HG03460 (cell line): ENCODE measurements around the gene ARID5B.

ENCODE experiments used
- ATAC-seq: cut with Tn5 transposase; IDR thresholded peaks from one replicate; pipeline ENCODE4 v1.9.1; 2021; ENCODE audit not compliant: unreplicated experiment

The ARID5B gene

DNA sequence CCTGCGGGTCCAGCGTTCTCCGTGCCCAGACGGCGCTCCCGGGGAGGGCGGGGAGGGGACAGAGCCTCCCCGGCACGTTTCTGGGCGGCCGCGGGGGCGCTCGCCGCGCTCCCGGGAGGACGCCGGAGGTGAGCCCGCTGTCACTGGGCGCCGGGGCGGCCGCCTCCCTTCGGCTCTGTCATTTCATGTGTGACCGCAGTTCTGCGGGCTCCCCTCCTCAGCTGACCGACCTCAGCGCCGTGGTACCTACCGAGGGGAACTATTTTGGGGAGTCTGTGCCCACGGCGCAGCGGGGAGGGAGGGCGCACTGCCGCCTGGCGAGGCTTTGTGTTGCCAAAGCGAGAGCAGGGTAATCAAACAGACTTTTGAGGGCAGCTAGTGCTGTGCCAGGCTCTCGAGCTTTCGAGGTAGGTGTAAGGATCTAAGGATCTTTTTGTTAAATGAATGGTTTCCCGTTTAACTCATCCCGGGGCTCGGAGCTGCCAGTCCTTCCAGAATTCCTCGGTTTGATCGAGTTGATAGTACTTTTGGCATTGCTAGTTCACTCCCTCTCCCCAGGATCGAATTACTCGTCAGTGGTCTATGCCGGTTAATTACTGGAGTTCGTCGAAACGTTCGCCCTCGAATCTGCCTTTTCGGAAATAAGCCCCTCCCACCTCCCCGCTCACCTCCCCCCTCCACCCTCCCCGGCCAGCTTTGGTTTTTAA lies 1.9 kb downstream of the ARID5B start:
- peak; percentile 47 for ATAC-seq

- no peak for ATAC-seq
Measured at GRCh38 chr10:61903928-61904344, 2.4 kb downstream of the ARID5B start.

DNA sequence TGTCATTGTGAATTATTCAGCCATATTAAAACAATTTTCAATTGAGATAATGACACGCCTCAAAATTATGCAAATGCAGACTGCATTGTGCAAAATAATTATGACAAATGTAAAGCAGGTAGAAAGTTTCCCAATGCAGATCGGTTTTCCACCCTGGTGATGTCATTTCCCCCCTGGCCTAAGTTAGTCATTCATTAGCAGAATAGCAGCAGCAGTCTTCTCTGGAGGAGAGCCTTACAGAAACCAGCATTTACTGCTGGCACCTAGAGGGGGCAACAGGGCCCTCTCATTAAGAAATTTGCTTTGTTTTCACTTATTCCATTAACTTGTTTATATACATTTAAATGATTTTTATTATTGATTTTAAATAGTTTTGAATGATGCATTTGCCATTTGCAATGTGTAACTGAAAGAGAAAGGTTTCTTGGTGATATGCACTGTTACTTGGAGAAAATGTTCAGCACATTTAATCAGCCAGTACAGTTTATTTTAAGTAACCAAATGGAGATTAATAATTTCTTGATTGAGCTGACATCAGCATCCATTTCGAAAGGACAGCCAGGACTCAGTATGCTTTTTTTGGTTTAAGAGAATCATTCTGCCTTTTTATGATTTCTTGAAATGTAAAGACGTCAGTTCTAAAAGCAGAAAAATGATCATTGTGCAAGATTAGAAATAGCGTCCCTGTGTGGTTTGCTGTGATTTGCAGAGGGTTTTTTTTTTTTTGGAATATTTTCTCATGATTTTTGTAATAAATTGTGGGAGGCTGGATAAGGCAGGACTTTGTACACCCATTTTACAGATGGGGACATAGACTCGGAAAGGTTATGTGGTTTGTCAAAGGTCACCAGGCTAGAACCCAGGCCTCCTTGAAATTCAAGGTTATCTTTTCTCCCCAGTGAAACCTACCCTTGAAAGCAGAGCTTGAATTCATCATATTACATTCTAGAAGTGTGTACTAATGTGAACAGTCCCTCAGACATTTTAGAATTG lies 3.5 kb downstream of the ARID5B start:
- peak; percentile 32 for ATAC-seq

DNA sequence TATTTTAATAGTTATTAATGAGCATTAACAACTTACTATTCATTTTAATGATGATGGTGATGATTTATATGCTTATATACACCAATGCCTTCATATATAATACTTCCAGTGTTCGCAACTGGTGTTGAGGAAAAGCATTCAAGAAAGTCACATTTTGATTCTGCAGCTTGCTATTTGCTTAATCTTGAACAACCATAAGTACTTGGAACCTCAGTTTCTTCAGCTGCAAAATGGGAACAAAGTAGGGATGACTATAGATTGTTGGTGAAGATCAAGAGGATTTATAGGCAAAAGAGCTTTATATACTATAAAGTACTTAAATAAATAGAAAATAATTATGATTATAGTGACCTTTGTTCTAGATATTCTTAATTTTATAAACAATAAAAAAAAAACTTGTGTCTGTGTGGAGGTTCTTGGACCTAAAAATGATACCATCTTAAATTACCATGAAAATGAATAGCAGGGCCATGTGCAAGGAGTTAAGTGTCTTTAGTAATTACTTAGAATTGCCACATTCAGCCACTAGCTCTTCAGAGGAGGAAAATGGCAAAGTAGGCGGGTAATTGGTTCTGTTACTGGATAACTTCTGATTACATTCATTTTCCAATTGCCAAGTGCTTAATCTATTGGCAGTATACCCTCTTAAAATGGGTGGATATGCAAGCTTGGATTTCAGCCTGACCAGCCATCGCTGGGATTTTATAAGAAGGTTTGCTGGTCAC lies 4.5 kb downstream of the ARID5B start:
- no peak for ATAC-seq

- ATAC-seq: no peak
Measured at GRCh38 chr10:61906562-61906901, 5.0 kb downstream of the ARID5B start.

DNA sequence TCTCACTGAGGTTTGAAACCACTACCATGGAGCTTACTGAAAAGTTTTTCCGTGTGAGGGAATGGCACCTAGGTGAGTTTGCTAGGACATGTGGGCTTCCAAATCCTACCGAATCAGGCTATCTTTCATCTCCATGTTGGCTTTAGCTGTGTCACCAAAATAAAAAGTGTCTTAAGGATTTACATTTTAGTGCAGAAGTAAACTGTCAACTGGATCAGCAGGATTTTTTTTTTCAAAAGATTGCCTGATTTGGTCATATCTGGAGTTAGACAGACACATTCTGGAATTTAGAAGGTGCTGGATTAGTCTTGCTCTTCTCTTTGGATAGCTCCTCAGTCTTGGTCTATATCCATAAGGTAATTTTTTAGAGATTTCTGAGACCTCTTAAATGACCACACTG lies 5.5 kb downstream of the ARID5B start:
- ATAC-seq: no peak

DNA sequence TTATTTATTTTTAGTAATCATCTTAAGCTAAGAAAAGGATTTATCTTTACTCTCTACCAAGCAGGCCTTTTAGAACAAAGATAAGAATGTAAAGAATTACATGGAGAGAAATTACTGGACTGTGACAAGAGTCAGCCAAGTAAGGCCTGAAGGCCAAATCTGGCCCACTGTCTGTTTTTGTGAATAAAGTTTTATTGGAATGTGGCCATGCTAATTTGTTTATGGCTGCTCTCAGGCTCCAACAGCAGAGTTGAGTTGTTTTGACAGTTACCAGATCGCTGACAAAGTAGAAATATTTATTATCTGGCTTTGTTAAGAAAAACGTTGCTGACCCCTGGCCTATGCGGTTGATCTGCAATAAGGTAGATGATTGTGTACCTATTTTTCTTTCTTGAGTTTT lies 6.1 kb downstream of the ARID5B start:
- no peak for ATAC-seq

GRCh38 chr10:61910226-61910805 lies 8.8 kb downstream of the ARID5B start:
- no peak for ATAC-seq

- no peak for ATAC-seq
Measured at GRCh38 chr10:61910894-61911293, 9.4 kb downstream of the ARID5B start.

- no peak for ATAC-seq
Measured at GRCh38 chr10:61911425-61911824, 9.9 kb downstream of the ARID5B start.

DNA sequence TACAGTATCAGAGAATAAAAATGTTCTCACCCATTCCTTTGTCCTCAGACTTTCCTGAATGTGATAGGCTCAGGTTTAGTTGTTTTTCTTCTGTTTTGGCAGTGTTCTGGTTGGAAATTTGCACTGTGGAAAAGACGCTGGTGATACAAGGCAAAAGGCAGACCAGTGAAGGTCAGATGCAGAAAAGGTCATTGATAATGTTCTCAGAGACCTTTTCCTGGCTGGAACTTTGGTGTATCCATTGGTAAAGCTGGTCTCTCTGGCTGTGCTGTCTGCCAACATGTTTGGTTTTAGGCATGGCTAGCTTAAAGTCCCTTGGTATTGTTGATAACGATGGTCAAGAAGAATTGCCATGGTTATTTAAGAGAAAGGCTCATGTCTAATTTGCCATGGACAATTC lies 11.5 kb downstream of the ARID5B start:
- ATAC-seq: no peak

DNA sequence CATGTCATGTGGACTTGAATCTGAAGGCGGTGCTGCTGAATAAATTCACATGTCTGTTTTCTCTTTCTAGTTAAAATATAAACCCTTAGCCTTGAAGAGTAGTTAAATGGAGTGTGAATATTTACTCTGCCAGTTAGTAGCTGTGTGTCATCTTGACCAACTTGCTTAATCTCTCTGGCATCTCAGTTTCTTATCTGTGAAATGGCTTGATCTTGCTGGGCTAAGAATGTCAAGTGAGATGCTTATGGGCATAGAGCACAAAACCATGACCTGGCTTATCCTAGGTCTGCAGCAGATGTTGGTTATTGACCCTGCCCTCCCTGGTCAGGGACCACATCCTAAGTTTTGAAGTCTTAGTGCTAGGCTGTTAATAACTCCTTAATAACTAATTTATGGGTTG lies 16.6 kb downstream of the ARID5B start:
- ATAC-seq: no peak

DNA sequence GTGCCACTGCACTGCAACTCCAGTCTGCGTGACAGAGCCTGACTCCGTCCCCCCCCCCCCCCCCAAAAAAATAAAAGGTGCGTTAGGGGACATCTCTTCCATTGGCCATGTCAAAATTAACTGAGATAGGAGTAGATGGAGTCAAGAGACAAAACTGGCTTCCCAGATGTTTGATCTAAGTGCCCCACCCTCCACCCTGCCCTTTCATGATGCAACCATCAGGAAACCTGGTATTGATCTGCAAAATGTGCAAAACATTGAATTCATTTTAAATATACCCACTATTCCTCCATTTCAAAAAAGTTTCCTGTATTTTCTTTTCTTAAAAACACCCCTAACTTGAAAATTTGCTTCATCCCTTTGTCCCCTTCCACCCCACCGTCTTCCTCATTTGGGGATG lies 17.5 kb downstream of the ARID5B start:
- ATAC-seq: no peak

GRCh38 chr10:61919646-61920215 lies 18.2 kb downstream of the ARID5B start:
- no peak for ATAC-seq

DNA sequence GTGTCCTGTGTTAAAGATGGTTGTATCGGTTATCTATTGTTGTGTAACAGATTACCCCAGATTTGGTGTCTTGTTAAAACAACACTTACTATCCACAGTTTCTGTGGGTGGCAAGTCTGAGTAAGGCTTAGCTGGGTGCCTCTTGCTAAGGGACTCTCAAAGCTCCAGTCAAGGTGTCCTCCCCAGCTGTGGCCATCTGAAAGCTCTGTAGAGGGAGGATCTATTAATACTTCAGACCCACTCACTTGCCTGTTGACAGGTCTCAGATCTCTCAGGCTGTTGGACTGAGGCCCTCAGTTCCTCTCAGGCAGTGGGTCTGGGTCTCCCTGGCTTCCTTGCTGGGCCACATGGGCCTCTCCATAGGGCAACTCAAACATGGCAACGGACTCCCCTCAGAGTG lies 19.6 kb downstream of the ARID5B start:
- no peak for ATAC-seq

DNA sequence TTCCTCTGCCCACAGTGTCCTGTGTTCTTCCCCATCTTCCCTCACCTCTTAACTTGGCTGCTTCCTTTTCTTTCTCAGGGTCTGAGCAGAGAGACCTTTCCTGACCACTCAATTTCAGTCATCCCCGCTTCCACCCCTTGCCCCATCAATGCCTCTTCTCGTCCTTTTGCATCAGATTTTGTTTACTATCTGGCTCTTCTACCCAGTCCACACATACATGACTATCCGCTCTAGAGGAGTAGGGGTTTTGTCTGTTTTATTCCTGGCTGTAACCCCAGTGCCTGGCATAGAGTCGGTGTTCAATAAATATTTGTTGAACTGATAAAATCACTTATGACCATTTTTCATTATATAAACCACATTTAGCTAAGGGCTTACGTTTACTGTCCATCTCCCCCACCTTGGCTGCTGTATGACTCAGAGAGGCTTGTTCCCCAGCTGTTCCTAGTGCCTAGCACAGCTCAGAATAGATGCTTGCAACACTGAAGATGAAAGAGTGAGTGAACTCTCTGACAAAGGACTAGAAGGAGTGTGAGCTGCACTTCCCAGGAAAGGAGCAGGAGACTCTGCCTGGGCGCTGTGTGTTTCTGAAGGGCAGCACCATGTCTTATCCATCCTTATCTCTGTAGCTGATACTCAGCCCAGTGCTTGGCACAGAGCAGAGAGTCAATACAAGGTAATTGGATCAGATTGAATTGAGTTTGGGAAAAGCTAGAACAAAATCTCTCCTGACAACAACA lies 21.9 kb downstream of the ARID5B start:
- no peak for ATAC-seq

GRCh38 chr10:61923950-61924274 lies 22.4 kb downstream of the ARID5B start:
- no peak for ATAC-seq

GRCh38 chr10:61929555-61929954 lies 28.1 kb downstream of the ARID5B start:
- no peak for ATAC-seq

GRCh38 chr10:61931620-61932332 lies 30.3 kb downstream of the ARID5B start:
- ATAC-seq: no peak
